Measurements from ENCODE around the gene LRRC8D. TPM values are rescaled to one million over a fixed set of nuclear protein-coding genes. Genes with fewer than 3 reads are reported as not detected.

Gene LRRC8D
- total RNA-seq, 2 donors from 2014 or later = 23.8 to 33.8 TPM

- H3K4me1 ChIP-seq (ENCODE audit: control insufficient read depth, insufficient read depth, low read length) = peaks cover 2% of the 10 kb centered on the region
- H3K9me3 Mint-ChIP-seq = no peaks in the 10 kb centered on the region
- H3K4me3 Mint-ChIP-seq = no peak overlapping the region
- TF ChIP-seq CTCF (conservative IDR thresholded peaks at IDR 0.05) = no peak
- H3K36me3 ChIP-seq (ENCODE audit: control insufficient read depth, insufficient read depth, low read length) = no peaks in the 10 kb centered on the region
- H3K9me3 ChIP-seq (ENCODE audit: control insufficient read depth, low read length) = no peaks in the 10 kb centered on the region
- no peak overlapping the region for H3K9ac ChIP-seq (ENCODE audit: extremely low read depth, low read length, poor library complexity, severe bottlenecking)
- no peak overlapping the region for H3K4me3 ChIP-seq (ENCODE audit: low read length)
- no peak overlapping the region for H3K27ac Mint-ChIP-seq
- 83 to 90% methylated on average over 4 to 6 of the region's 6 CpGs for WGBS, 2 experiments (ENCODE audit: insufficient coverage in 1 of 2, insufficient read length in 1 of 2)
- peaks cover 9% of the 10 kb centered on the region for H3K27me3 Mint-ChIP-seq (ENCODE audit: insufficient read depth)
- H3K27ac ChIP-seq (ENCODE audit: low read depth, low read length) = no peak overlapping the region
- no peak for DNase-seq
- peaks cover 10% of the 10 kb centered on the region for H3K27me3 ChIP-seq (ENCODE audit: control insufficient read depth, insufficient read depth, low read length, poor library complexity, severe bottlenecking)
- no peaks in the 10 kb centered on the region for H3K36me3 Mint-ChIP-seq (ENCODE audit: low read depth)
- peaks cover 21% of the 10 kb centered on the region for H3K4me1 Mint-ChIP-seq
Measured at GRCh38 chr1:89779151-89779940, 41.5 kb upstream of the LRRC8D start.

- Histone ChIP-seq H3K9me3 (ENCODE audit: control insufficient read depth, low read length) (no peaks in the 10 kb centered on the region), H3K36me3 (ENCODE audit: control insufficient read depth, insufficient read depth, low read length) (no peaks in the 10 kb centered on the region), H3K9ac (ENCODE audit: extremely low read depth, low read length, poor library complexity, severe bottlenecking) (no peak overlapping the region), H3K4me1 (ENCODE audit: control insufficient read depth, insufficient read depth, low read length) (peaks cover 8% of the 10 kb centered on the region), H3K4me3 (ENCODE audit: low read length) (no peak overlapping the region), H3K27me3 (ENCODE audit: control insufficient read depth, insufficient read depth, low read length, poor library complexity, severe bottlenecking) (peaks cover 2% of the 10 kb centered on the region), H3K27ac (ENCODE audit: low read depth, low read length) (no peak overlapping the region)
- Mint-ChIP-seq H3K9me3 (no peaks in the 10 kb centered on the region), H3K36me3 (ENCODE audit: low read depth) (no peaks in the 10 kb centered on the region), H3K4me3 (no peak overlapping the region), H3K27ac (no peak overlapping the region), H3K4me1 (peaks cover 24% of the 10 kb centered on the region), H3K27me3 (ENCODE audit: insufficient read depth) (peaks cover 4% of the 10 kb centered on the region)
- TF ChIP-seq CTCF (conservative IDR thresholded peaks at IDR 0.05) = no peak
- 88 to 100% methylated on average over 1 to 2 of the region's 2 CpGs for WGBS, 2 experiments (ENCODE audit: insufficient coverage in 1 of 2, insufficient read length in 1 of 2)
- no peak for DNase-seq
Measured at GRCh38 chr1:89780721-89781120, 40.1 kb upstream of the LRRC8D start.

GRCh38 chr1:89781494-89782126 lies 39.2 kb upstream of the LRRC8D start:
- WGBS, 2 experiments (ENCODE audit: insufficient coverage in 1 of 2, insufficient read length in 1 of 2) = 88 to 94% methylated on average over 1 to 4 of the region's 4 CpGs
- Mint-ChIP-seq H3K27me3 (ENCODE audit: insufficient read depth) (no peaks in the 10 kb centered on the region), H3K36me3 (ENCODE audit: low read depth) (no peaks in the 10 kb centered on the region), H3K27ac (no peak overlapping the region), H3K4me3 (no peak overlapping the region), H3K4me1 (peaks cover 24% of the 10 kb centered on the region), H3K9me3 (no peaks in the 10 kb centered on the region)
- H3K9me3 ChIP-seq (ENCODE audit: control insufficient read depth, low read length) = no peaks in the 10 kb centered on the region
- H3K27ac ChIP-seq (ENCODE audit: low read depth, low read length) = no peak overlapping the region
- no peak overlapping the region for H3K9ac ChIP-seq (ENCODE audit: extremely low read depth, low read length, poor library complexity, severe bottlenecking)
- H3K4me3 ChIP-seq (ENCODE audit: low read length) = no peak overlapping the region
- H3K36me3 ChIP-seq (ENCODE audit: control insufficient read depth, insufficient read depth, low read length) = no peaks in the 10 kb centered on the region
- TF ChIP-seq CTCF (conservative IDR thresholded peaks at IDR 0.05) = no peak
- H3K27me3 ChIP-seq (ENCODE audit: control insufficient read depth, insufficient read depth, low read length, poor library complexity, severe bottlenecking) = no peaks in the 10 kb centered on the region
- peaks cover 8% of the 10 kb centered on the region for H3K4me1 ChIP-seq (ENCODE audit: control insufficient read depth, insufficient read depth, low read length)
- no peak for DNase-seq
